ENCODE results near the gene MYLK4. TPM values are rescaled to one million over a fixed set of nuclear protein-coding genes. Genes with fewer than 3 reads are reported as not detected.

MYLK4 gene
- total RNA-seq, 1 donor from 2014 or later, result 0.42 TPM

- no peaks in the 10 kb centered on the region for H3K36me3 ChIP-seq (ENCODE audit: control insufficient read depth, insufficient read depth, low read length)
- DNase-seq (ENCODE audit: low read depth), result no peak
- no peak for TF ChIP-seq CTCF (IDR thresholded peaks at IDR 0.05; ENCODE audit: insufficient read depth, low read length, poor library complexity, severe bottlenecking)
- no peaks in the 10 kb centered on the region for H3K27me3 ChIP-seq (ENCODE audit: control insufficient read depth, insufficient read depth, low read length)
- no peak overlapping the region for H3K4me3 ChIP-seq (ENCODE audit: low read depth, low read length)
Observed at GRCh38 chr6:2755456-2755855, 4.7 kb upstream of the MYLK4 start.

GRCh38 chr6:2754911-2755310 lies 4.2 kb upstream of the MYLK4 start:
- no peak overlapping the region for H3K4me3 ChIP-seq (ENCODE audit: low read depth, low read length)
- no peak for TF ChIP-seq CTCF (IDR thresholded peaks at IDR 0.05; ENCODE audit: insufficient read depth, low read length, poor library complexity, severe bottlenecking)
- no peak for DNase-seq (ENCODE audit: low read depth)
- no peaks in the 10 kb centered on the region for H3K27me3 ChIP-seq (ENCODE audit: control insufficient read depth, insufficient read depth, low read length)
- no peaks in the 10 kb centered on the region for H3K36me3 ChIP-seq (ENCODE audit: control insufficient read depth, insufficient read depth, low read length)

GRCh38 chr6:2754393-2754792 lies 3.7 kb upstream of the MYLK4 start:
- Histone ChIP-seq H3K4me3 (ENCODE audit: low read depth, low read length) (no peak overlapping the region), H3K36me3 (ENCODE audit: control insufficient read depth, insufficient read depth, low read length) (no peaks in the 10 kb centered on the region), H3K27me3 (ENCODE audit: control insufficient read depth, insufficient read depth, low read length) (no peaks in the 10 kb centered on the region)
- TF ChIP-seq CTCF (IDR thresholded peaks at IDR 0.05; ENCODE audit: insufficient read depth, low read length, poor library complexity, severe bottlenecking), result no peak
- no peak for DNase-seq (ENCODE audit: low read depth)

GRCh38 chr6:2753743-2754142 lies 3.0 kb upstream of the MYLK4 start:
- Histone ChIP-seq H3K36me3 (ENCODE audit: control insufficient read depth, insufficient read depth, low read length) (no peaks in the 10 kb centered on the region), H3K4me3 (ENCODE audit: low read depth, low read length) (no peak overlapping the region), H3K27me3 (ENCODE audit: control insufficient read depth, insufficient read depth, low read length) (no peaks in the 10 kb centered on the region)
- TF ChIP-seq CTCF (IDR thresholded peaks at IDR 0.05; ENCODE audit: insufficient read depth, low read length, poor library complexity, severe bottlenecking), result no peak
- no peak for DNase-seq (ENCODE audit: low read depth)

- Histone ChIP-seq H3K4me3 (ENCODE audit: low read depth, low read length) (no peak overlapping the region), H3K27me3 (ENCODE audit: control insufficient read depth, insufficient read depth, low read length) (no peaks in the 10 kb centered on the region), H3K36me3 (ENCODE audit: control insufficient read depth, insufficient read depth, low read length) (no peaks in the 10 kb centered on the region)
- TF ChIP-seq CTCF (IDR thresholded peaks at IDR 0.05; ENCODE audit: insufficient read depth, low read length, poor library complexity, severe bottlenecking), result no peak
- DNase-seq (ENCODE audit: low read depth), result no peak
Observed at GRCh38 chr6:2753110-2753489, 2.4 kb upstream of the MYLK4 start.

GRCh38 chr6:2752477-2753109 lies 1.9 kb upstream of the MYLK4 start:
- no peak for TF ChIP-seq CTCF (IDR thresholded peaks at IDR 0.05; ENCODE audit: insufficient read depth, low read length, poor library complexity, severe bottlenecking)

More at GRCh38 chr6:2752477-2753109, 1.9 kb upstream of the MYLK4 start:
- no peak overlapping the region for H3K4me3 ChIP-seq (ENCODE audit: low read depth, low read length)
- H3K36me3 ChIP-seq (ENCODE audit: control insufficient read depth, insufficient read depth, low read length), result no peaks in the 10 kb centered on the region
- DNase-seq (ENCODE audit: low read depth), result no peak
- no peaks in the 10 kb centered on the region for H3K27me3 ChIP-seq (ENCODE audit: control insufficient read depth, insufficient read depth, low read length)
